A549 (cell line): ENCODE results near the gene COPA. TPM values are rescaled to one million over a fixed set of nuclear protein-coding genes. Genes with fewer than 3 reads are reported as not detected.

ENCODE experiments used
- ATAC-seq, 2 experiments: fragments of 200-7000 bp in 1 of 2; fragments of >200 bp in 1 of 2; cut with Nextera tagmentation in 1 of 2; cut with Tn5 transposase in 1 of 2; 3 replicates each; pipeline versions ENCODE4 v1.8.0 to v1.9.1; 2018 to 2020; ENCODE audit warnings: mild to moderate bottlenecking in 1 of 2, moderate library complexity in 1 of 2
- CTCF ChIA-PET: fragments of 300-600 bp; sonication (Branson Sonifier 250); formaldehyde crosslinking; extraction: SDS; loops from one replicate; lab custom pipeline; 2021; ENCODE audit warnings: antibody characterized with exemption, inconsistent platforms; lab: Yijun Ruan, JAX
- POLR2A ChIA-PET: fragments of 350-600 bp; formaldehyde crosslinking; extraction: SDS; loops from one replicate; lab custom pipeline; 2021; ENCODE audit warnings: antibody characterized with exemption, inconsistent platforms; lab: Yijun Ruan, JAX
- DNase-seq, 2 experiments: peaks; one replicate each; pipeline versions ENCODE4 v3.0.0 to v3.0.0-alpha.2; 2011 to 2016; ENCODE audit warnings: low read depth in 1 of 2, low spot score in 1 of 2
- FAIRE-seq: peaks from 2 replicates; lab custom pipeline; 2011; peaks lifted over from hg19 to GRCh38; lab: Jason Lieb, UNC
- H3K27ac ChIP-seq, 2 experiments: fragments of >200 bp; sonication (Bioruptor Twin); formaldehyde crosslinking; 3 replicates each; pipeline ENCODE4 v1.5.1; 2016 to 2017
- H3K4me1 ChIP-seq: fragments of >200 bp; sonication (Bioruptor Twin); formaldehyde crosslinking; 3 replicates; pipeline ENCODE4 v1.6.1; 2016
- H3K4me2 ChIP-seq: fragments of >200 bp; sonication (Bioruptor Twin); formaldehyde crosslinking; 3 replicates; pipeline ENCODE4 v1.6.1; 2016
- H3K4me3 ChIP-seq: fragments of >200 bp; sonication (Bioruptor Twin); formaldehyde crosslinking; 3 replicates; pipeline ENCODE4 v1.5.1; 2016
- H3K9me3 ChIP-seq: fragments of >200 bp; sonication (Bioruptor Twin); formaldehyde crosslinking; 3 replicates; pipeline ENCODE4 v1.6.1; 2016
- BHLHE40 ChIP-seq: IDR thresholded peaks from 2 replicates; pipeline ENCODE4 v1.6.1; 2012; ENCODE audit warnings: low read depth, low read length, inconsistent platforms
- CEBPB ChIP-seq, 2 experiments: fragments of >200 bp in 1 of 2; sonication (Bioruptor Twin) in 1 of 2; formaldehyde crosslinking in 1 of 2; IDR thresholded peaks; 2 replicates each; pipeline ENCODE4 v1.6.1; 2012 to 2016
- E2F6 ChIP-seq: IDR thresholded peaks from 2 replicates; pipeline ENCODE4 v1.6.1; 2012; ENCODE audit warnings: low read depth, borderline replicate concordance
- EHMT2 ChIP-seq: fragments of 200-600 bp; sonication (generic); IDR thresholded peaks from 2 replicates; pipeline ENCODE4 v1.6.1; 2016; ENCODE audit warnings: antibody characterized with exemption, low read depth, mild to moderate bottlenecking, moderate library complexity
- ESRRA ChIP-seq: fragments of 150-350 bp; IDR thresholded peaks from 2 replicates; pipeline ENCODE4 v1.6.1; 2014; ENCODE audit warnings: mild to moderate bottlenecking, low read length, borderline replicate concordance
- FOXS1 ChIP-seq: fragments of 250-450 bp; sonication (Bioruptor Pico); IDR thresholded peaks from 2 replicates; pipeline ENCODE4 v1.5.0; 2020; ENCODE audit warnings: mild to moderate bottlenecking, moderate library complexity
- HDAC2 ChIP-seq: fragments of 200-600 bp; sonication (generic); IDR thresholded peaks from 2 replicates; pipeline ENCODE4 v1.6.1; 2016
- HES2 ChIP-seq: fragments of >200 bp; sonication (Bioruptor Twin); formaldehyde crosslinking; IDR thresholded peaks from 2 replicates; pipeline ENCODE4 v1.6.1; 2016
- HOXB13 ChIP-seq: fragments of 250-450 bp; sonication (Bioruptor Pico); IDR thresholded peaks from 2 replicates; pipeline ENCODE4 v1.5.0; 2020; ENCODE audit warnings: low read depth, mild to moderate bottlenecking, moderate library complexity
- JUNB ChIP-seq: fragments of >200 bp; sonication (Bioruptor Twin); formaldehyde crosslinking; IDR thresholded peaks from 2 replicates; pipeline ENCODE4 v1.6.1; 2016
- KDM5A ChIP-seq: fragments of 200-600 bp; sonication (generic); IDR thresholded peaks from 2 replicates; pipeline ENCODE4 v1.6.1; 2016; ENCODE audit warnings: antibody characterized with exemption, mild to moderate bottlenecking
- MAFK ChIP-seq: fragments of 450-650 bp; IDR thresholded peaks from 2 replicates; pipeline ENCODE4 v1.6.1; 2014; ENCODE audit not compliant: partially characterized antibody
- MYC ChIP-seq: IDR thresholded peaks from 2 replicates; pipeline ENCODE4 v1.6.1; 2012; ENCODE audit warnings: mild to moderate bottlenecking, inconsistent platforms, low read length, improper control_type of control experiment, borderline replicate concordance
- NPAS2 ChIP-seq: fragments of 250-450 bp; sonication (Bioruptor Pico); IDR thresholded peaks from 2 replicates; pipeline ENCODE4 v1.8.0; 2022; ENCODE audit warnings: mild to moderate bottlenecking, moderate library complexity, borderline replicate concordance
- NR3C1 ChIP-seq: fragments of >200 bp; sonication (Bioruptor Twin); formaldehyde crosslinking; IDR thresholded peaks from 3 replicates; pipeline ENCODE4 v1.6.1; 2017
- RAD21 ChIP-seq, 2 experiments: fragments of >200 bp in 1 of 2; sonication (Bioruptor Twin) in 1 of 2; formaldehyde crosslinking in 1 of 2; IDR thresholded peaks in 1 of 2; conservative IDR thresholded peaks in 1 of 2; 2 replicates in 1 of 2; 3 replicates in 1 of 2; pipeline ENCODE4 v1.6.1; 2012 to 2018; ENCODE audit warnings: inconsistent platforms in 1 of 2
- RFX5 ChIP-seq: fragments of 450-650 bp; IDR thresholded peaks from 2 replicates; pipeline ENCODE4 v1.7.1; 2014; ENCODE audit warnings: antibody characterized with exemption, mild to moderate bottlenecking, moderate library complexity
- TFCP2L1 ChIP-seq: fragments of 250-450 bp; sonication (Bioruptor Pico); IDR thresholded peaks from 2 replicates; pipeline ENCODE4 v1.5.0; 2021; ENCODE audit warnings: mild to moderate bottlenecking
- WGBS: methylation state at CpG from one replicate; pipeline ENCODE4 v1.1.6; 2017; ENCODE audit errors: missing lambda C conversion rate; 5-methylcytosine and 5-hydroxymethylcytosine counted together
- polyA plus RNA-seq, 4 experiments: library from polyadenylated mRNA; depleted of rRNA in 3 of 4; stranded (reverse); fragments of >200 nt; fragmentation: RNase III in 1 of 4; extraction: RNeasy Plus Mini Kit Qiagen cat#74134 plus additional on column Dnase treatment in 1 of 4; gene quantifications; 2 replicates in 3 of 4; 3 replicates in 1 of 4; pipeline ENCODE4 v1.2.3, GENCODE V29; 2011 to 2017

The COPA gene
- polyA plus RNA-seq, 2 of the 4 experiments (the other 2 are of a cell fraction): 83.5 to 149 TPM

DNA sequence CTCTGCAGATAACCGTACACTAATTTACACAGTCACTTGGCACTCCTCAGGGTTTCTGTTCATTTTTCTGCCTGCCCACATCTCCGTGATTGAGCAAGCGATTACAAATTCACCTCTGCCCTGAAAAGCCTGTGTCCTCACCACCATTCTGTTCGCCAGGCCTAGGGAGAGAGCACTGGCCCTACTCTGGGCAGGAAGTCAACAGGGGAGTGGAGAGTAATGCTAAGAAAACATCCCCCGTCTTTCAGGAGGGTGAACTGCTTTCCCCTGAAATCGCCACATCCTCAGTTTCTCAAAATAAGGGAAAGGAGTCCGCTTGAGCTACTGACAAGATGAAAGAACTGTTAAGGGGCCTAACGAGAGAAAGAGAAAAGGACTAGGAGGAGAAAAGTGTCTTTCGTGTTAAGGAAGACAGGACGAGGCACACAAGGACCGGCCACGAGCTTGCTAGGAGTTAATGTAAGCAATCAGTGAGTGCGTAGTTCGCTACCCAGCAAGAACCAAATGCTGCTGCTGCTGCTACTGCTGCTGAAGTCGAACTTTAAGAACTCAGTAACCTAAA lies 58.7 kb downstream of the COPA start:
- ChIA-PET POLR2A (interaction anchor here (1.4 to 1.7 kb wide), 2 partner anchors 20 to 22 kb away, joined by 6 to 10 read pairs; partner anchors contain the start of gene DCAF8), CTCF (interaction anchor here (0.8 to 2.4 kb wide), 7 partner anchors 9 to 183 kb away, joined by 3 to 7 read pairs (median 4); partner anchors contain the start of gene DCAF8)
- Histone ChIP-seq H3K9me3 (no peaks in the 10 kb centered on the region), H3K4me3 (peak overlapping the region; percentile 91), H3K4me1 (peaks cover 6% of the 10 kb centered on the region), H3K27ac (peak overlapping the region; percentile 93 to 95), H3K4me2 (peak overlapping the region; percentile 89)
- FAIRE-seq: no peak
- TF ChIP-seq BHLHE40 (no peak), JUNB (no peak), RAD21 (conservative IDR thresholded peaks at IDR 0.05 in 1 of 2, IDR thresholded peaks at IDR 0.05 in 1 of 2) (no peak), FOXS1 (CRISPR knock-in tag) (no peak), CEBPB (IDR thresholded peaks at IDR 0.05) (no peak)
- 6% methylated on average over 15 of the region's 15 CpGs for WGBS
- peak in 1 of 2 experiments; percentile 25 for DNase-seq
- peak; percentile 28 to 46; a peak in 4 of 6 replicates for ATAC-seq

GRCh38 chr1:160282807-160283206 lies 60.2 kb downstream of the COPA start:
- no peak overlapping the region for H3K4me3 ChIP-seq
- WGBS: 96% methylated on average over 7 of the region's 7 CpGs
- ChIA-PET CTCF (interaction anchor here (1.4 kb wide), 1 partner anchor 182 kb away, joined by 3 read pairs; no protein-coding TSS in a partner anchor), POLR2A (no interaction called here)
- peaks cover 6% of the 10 kb centered on the region for H3K4me1 ChIP-seq
- DNase-seq: no peak
- no peak for TF ChIP-seq E2F6
- no peak for TF ChIP-seq MAFK
- TF ChIP-seq HES2: no peak
- TF ChIP-seq HDAC2: no peak
- no peak for TF ChIP-seq FOXS1 (CRISPR knock-in tag)
- TF ChIP-seq, all 56 proteins: peak for 0
- ATAC-seq: no peak
- no peak for FAIRE-seq
- Histone ChIP-seq H3K27ac (no peak overlapping the region), H3K4me2 (no peak overlapping the region), H3K9me3 (no peaks in the 10 kb centered on the region)

- Histone ChIP-seq H3K4me2 (no peak overlapping the region), H3K4me3 (no peak overlapping the region), H3K9me3 (no peaks in the 10 kb centered on the region), H3K4me1 (no peaks in the 10 kb centered on the region), H3K27ac (no peak overlapping the region)
- DNase-seq: no peak
- WGBS: 78% methylated on average over 4 of the region's 4 CpGs
- no peak for TF ChIP-seq RFX5
- TF ChIP-seq MAFK: peak; percentile 28
- no peak for ATAC-seq
- FAIRE-seq: no peak
- ChIA-PET POLR2A (no interaction called here), CTCF (interaction anchor here (0.9 to 8.9 kb wide), 5 partner anchors 13 to 177 kb away, joined by 3 to 86 read pairs (median 5); no protein-coding TSS in a partner anchor)
These were observed 65.1 kb downstream of the COPA start for GRCh38 chr1:160277987-160278386.

GRCh38 chr1:160277330-160277729 lies 65.7 kb downstream of the COPA start:
- 86% methylated on average over 2 of the region's 2 CpGs for WGBS
- Histone ChIP-seq H3K9me3 (no peaks in the 10 kb centered on the region), H3K4me1 (no peaks in the 10 kb centered on the region), H3K4me2 (no peak overlapping the region)
- POLR2A ChIA-PET: no interaction called here
- ATAC-seq (no peak), DNase-seq (no peak)
- TF ChIP-seq RAD21 (conservative IDR thresholded peaks at IDR 0.05 in 1 of 2, IDR thresholded peaks at IDR 0.05 in 1 of 2) (no peak), ESRRA (no peak), EHMT2 (no peak), HDAC2 (no peak), NPAS2 (CRISPR knock-in tag) (no peak), JUNB (no peak), TFCP2L1 (CRISPR knock-in tag) (no peak), KDM5A (no peak), HOXB13 (CRISPR knock-in tag) (no peak), NR3C1 (no peak), MYC (no peak)
- TF ChIP-seq, all 56 proteins: peak for 0
- CTCF ChIA-PET: interaction anchor here (1.4 to 8.9 kb wide), 3 partner anchors 14 to 176 kb away, joined by 3 to 86 read pairs (median 5); no protein-coding TSS in a partner anchor
- FAIRE-seq: no peak
- H3K4me3 ChIP-seq: no peak overlapping the region
- H3K27ac ChIP-seq: no peak overlapping the region
